ENCODE measurements around the gene PHB1. TPM values are rescaled to one million over a fixed set of nuclear protein-coding genes. Genes with fewer than 3 reads are reported as not detected.
"Not testable (repeated sequence)": the region's sequence is repeated elsewhere in the genome, so short reads cannot be mapped to it uniquely, and the experiment has no call there.

PHB1 gene
- polyA plus RNA-seq, 3 donors from 2014 or later, result 166 to 274 (median 228) TPM

GRCh38 chr17:49389514-49390347 is 25.0 kb downstream of the PHB1 start:
- peaks cover 56 to 61% of the 10 kb centered on the region in 2 donors for H3K4me1 Mint-ChIP-seq
- not testable (repeated sequence) for H3K27me3 Mint-ChIP-seq (ENCODE audit: low read depth in 3 of 3); H3K9me3 Mint-ChIP-seq; H3K36me3 Mint-ChIP-seq
- DNase-seq, result peak; percentile 41 to 47 (median 42)
- peak overlapping the region; percentile 76 to 84 (median 83) for H3K4me3 Mint-ChIP-seq
- H3K27ac Mint-ChIP-seq, result peak overlapping the region; percentile 87 to 97 (median 93)

GRCh38 chr17:49388692-49389513 is 25.8 kb downstream of the PHB1 start:
- H3K27ac Mint-ChIP-seq, result peak overlapping the region; percentile 87 to 97 (median 92)
- H3K4me3 Mint-ChIP-seq, result peak overlapping the region; percentile 70 to 84 (median 75)
- no peaks in the 10 kb centered on the region for H3K9me3 Mint-ChIP-seq
- DNase-seq, result no peak
- H3K4me1 Mint-ChIP-seq, result peaks cover 51 to 57% of the 10 kb centered on the region in 2 donors
- H3K36me3 Mint-ChIP-seq, result peaks cover 0 to 3% (median 0%) of the 10 kb centered on the region in 3 donors
- peaks cover 2 to 8% (median 3%) of the 10 kb centered on the region in 3 donors for H3K27me3 Mint-ChIP-seq (ENCODE audit: low read depth in 3 of 3)

DNA sequence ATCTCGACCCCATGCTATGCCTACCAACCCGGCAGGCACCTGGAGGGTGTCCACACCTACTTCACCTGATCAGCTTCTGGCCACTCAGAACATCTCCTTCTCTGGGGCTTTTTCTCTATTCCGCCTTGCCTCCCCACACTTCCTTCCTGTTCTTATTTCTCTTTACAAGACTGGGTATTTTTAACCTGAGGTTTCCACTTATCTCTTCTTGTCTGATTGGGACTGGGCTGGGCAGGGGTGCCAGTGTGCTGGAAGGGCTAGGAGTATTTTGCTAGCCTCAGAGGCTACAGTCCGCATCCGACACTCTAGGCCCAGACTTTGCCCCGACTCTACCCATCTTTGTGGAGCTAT is 26.4 kb downstream of the PHB1 start:
- peaks cover 2 to 8% (median 3%) of the 10 kb centered on the region in 3 donors for H3K27me3 Mint-ChIP-seq (ENCODE audit: low read depth in 3 of 3)
- no peaks in the 10 kb centered on the region for H3K9me3 Mint-ChIP-seq
- peak overlapping the region; percentile 87 to 97 (median 92) for H3K27ac Mint-ChIP-seq
- peaks cover 47 to 51% of the 10 kb centered on the region in 2 donors for H3K4me1 Mint-ChIP-seq
- peak; percentile 24 to 58 (median 40) for DNase-seq
- H3K4me3 Mint-ChIP-seq, result peak overlapping the region; percentile 70 to 84 (median 75)
- H3K36me3 Mint-ChIP-seq, result peaks cover 0 to 3% (median 0%) of the 10 kb centered on the region in 3 donors

DNA sequence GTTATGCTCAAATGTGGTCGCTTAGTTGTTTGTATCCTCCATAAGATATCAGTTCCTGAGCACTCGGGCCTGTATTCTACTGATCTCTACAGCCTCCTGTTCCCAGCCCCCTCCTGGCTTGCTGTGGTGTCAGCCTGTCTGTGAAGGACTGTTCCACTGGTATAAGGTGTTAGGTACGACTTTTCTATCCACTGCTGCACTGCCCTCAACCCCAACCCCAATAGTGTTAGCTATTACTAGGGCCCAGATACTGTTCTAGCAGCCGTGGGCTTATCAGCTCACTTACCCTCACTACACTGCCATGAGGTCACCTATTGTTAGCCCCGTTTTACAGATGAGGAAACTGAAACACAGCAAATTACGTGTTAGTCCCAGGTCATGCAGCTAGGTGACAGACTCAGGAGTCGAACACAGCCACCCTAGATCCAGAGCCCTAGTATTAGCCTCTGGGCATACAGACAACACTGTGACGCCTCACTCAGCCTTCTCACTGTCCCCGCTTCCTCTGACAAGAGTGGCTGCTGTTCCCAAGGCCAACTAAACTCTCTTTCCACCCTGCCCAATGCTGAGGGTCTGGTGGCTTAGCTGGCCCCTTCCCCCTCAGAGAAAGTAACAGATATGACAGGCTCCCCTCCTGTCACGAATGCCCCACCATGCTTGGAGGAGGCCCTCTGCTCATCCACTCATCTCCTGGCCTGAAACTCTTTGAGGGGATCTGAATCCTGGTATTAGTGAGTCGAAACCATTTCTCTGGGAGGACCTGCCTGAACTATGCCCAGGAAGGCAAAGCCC is 27.0 kb downstream of the PHB1 start:
- Mint-ChIP-seq H3K4me3 (peak overlapping the region; percentile 70 to 84 (median 75)), H3K9me3 (no peaks in the 10 kb centered on the region), H3K27me3 (ENCODE audit: low read depth in 3 of 3) (peaks cover 2 to 8% (median 3%) of the 10 kb centered on the region in 3 donors), H3K4me1 (peaks cover 47 to 51% of the 10 kb centered on the region in 2 donors), H3K36me3 (peaks cover 0 to 3% (median 0%) of the 10 kb centered on the region in 3 donors), H3K27ac (peak overlapping the region; percentile 87 to 97 (median 92))
- peak; percentile 50 to 59 (median 53) for DNase-seq

DNA sequence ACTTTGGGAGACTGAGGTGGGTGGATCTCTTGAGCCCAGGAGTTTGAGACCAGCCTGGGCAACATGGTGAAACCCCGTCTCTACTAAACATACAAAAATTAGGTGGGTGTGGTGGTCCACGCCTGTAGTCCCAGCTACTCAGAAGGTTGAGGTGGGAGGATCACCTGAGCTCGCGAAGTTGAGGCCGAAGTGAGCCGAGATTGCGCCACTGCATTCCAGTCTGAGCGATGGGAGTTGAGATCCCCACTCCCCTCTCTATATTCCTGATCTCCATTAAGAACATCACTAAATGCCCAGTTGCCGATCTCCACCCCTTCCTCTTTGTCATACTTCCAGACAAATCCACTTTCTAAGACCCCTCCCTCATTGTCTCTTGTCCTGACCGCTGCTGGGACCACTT is 28.3 kb downstream of the PHB1 start:
- H3K36me3 Mint-ChIP-seq, result peaks cover 0 to 3% (median 0%) of the 10 kb centered on the region in 3 donors
- H3K4me3 Mint-ChIP-seq, result no peak overlapping the region
- peak overlapping the region in 5 of 6 donors; percentile 9 to 92 (median 55) for H3K27ac Mint-ChIP-seq
- DNase-seq, result no peak
- H3K4me1 Mint-ChIP-seq, result peaks cover 45 to 49% of the 10 kb centered on the region in 2 donors
- H3K9me3 Mint-ChIP-seq, result no peaks in the 10 kb centered on the region
- H3K27me3 Mint-ChIP-seq (ENCODE audit: low read depth in 3 of 3), result peaks cover 2 to 6% (median 3%) of the 10 kb centered on the region in 3 donors

DNA sequence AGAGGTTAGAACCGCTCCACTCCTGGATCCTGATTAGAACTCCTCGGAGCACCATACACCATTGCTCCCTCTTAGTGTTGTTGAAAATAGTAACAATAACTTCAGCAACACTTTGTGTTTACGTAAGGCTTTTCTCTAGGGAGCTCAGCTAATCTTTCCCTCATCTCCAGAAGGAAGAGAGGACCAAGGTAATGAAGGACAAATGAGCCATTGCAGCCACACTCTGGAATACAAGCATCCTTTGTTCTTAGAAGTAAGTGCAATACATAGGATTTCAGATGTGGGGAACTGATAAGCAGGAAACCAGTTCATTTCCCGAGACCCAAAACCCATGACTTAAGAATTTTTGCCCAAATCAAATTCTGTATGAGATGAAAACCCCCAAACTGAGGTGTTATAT is 29.7 kb downstream of the PHB1 start:
- H3K27me3 Mint-ChIP-seq (ENCODE audit: low read depth in 3 of 3), result peaks cover 0 to 4% (median 3%) of the 10 kb centered on the region in 3 donors
- DNase-seq, result no peak
- peaks cover 0 to 8% (median 5%) of the 10 kb centered on the region in 3 donors for H3K36me3 Mint-ChIP-seq
- H3K27ac Mint-ChIP-seq, result no peak overlapping the region
- peaks cover 31 to 35% of the 10 kb centered on the region in 2 donors for H3K4me1 Mint-ChIP-seq
- no peaks in the 10 kb centered on the region for H3K9me3 Mint-ChIP-seq
- H3K4me3 Mint-ChIP-seq, result no peak overlapping the region

DNA sequence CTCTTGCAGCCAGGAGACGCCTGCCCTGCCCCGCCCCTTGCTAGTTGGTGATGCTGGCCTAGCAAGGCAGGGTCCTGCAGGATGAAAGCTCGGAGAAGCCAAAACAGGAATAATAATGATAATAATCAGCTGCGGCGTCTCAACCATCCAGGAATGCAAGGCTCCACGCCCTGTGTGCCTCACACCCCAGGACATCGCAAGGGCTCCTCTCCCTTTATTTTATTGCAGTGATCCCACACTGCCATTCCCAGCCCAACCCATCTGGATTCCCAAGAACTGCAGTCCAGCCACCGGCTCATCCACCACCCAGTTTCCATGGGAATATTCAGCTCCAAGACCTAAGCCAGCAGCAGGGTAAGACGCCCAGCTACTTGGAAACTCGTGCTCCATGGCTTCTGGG is 31.6 kb downstream of the PHB1 start:
- Mint-ChIP-seq H3K9me3 (no peaks in the 10 kb centered on the region), H3K27me3 (ENCODE audit: low read depth in 3 of 3) (peaks cover 0 to 3% (median 3%) of the 10 kb centered on the region in 3 donors), H3K4me1 (peaks cover 12 to 16% of the 10 kb centered on the region in 2 donors), H3K36me3 (peaks cover 8 to 22% (median 18%) of the 10 kb centered on the region in 3 donors), H3K27ac (no peak overlapping the region), H3K4me3 (no peak overlapping the region)
- no peak for DNase-seq

GRCh38 chr17:49382556-49382955 is 32.1 kb downstream of the PHB1 start:
- Mint-ChIP-seq H3K36me3 (peaks cover 8 to 25% (median 18%) of the 10 kb centered on the region in 3 donors), H3K4me3 (no peak overlapping the region), H3K27ac (no peak overlapping the region), H3K9me3 (no peaks in the 10 kb centered on the region), H3K27me3 (ENCODE audit: low read depth in 3 of 3) (peaks cover 0 to 3% (median 3%) of the 10 kb centered on the region in 3 donors), H3K4me1 (peaks cover 7 to 11% of the 10 kb centered on the region in 2 donors)
- DNase-seq, result no peak

DNA sequence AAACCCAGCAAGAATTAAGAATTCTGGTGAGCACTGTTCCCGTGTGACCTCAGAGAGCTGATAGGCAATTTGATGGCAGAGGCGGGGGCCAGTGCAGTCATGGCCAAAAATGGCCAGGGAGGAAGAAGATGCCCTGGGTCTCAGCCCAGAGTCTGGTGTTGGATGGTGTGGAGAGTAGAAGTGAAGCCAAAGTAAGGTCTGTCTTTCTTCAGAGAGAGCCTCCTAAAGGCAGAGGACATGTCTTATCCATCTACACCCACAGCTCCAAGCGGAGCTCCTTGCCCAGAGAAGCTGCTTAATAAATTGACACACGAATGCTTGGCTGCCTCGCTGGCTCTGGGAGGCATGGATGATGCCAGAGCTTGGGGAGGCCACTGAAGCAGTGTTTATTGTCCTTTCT is 32.9 kb downstream of the PHB1 start:
- H3K4me3 Mint-ChIP-seq, result no peak overlapping the region
- peak overlapping the region in 1 of 6 donors; percentile 61 for H3K27ac Mint-ChIP-seq
- H3K27me3 Mint-ChIP-seq (ENCODE audit: low read depth in 3 of 3), result peaks cover 0 to 3% (median 0%) of the 10 kb centered on the region in 3 donors
- DNase-seq, result no peak
- H3K9me3 Mint-ChIP-seq, result no peaks in the 10 kb centered on the region
- H3K4me1 Mint-ChIP-seq, result peaks cover 0 to 4% of the 10 kb centered on the region in 2 donors
- peaks cover 8 to 25% (median 21%) of the 10 kb centered on the region in 3 donors for H3K36me3 Mint-ChIP-seq

DNA sequence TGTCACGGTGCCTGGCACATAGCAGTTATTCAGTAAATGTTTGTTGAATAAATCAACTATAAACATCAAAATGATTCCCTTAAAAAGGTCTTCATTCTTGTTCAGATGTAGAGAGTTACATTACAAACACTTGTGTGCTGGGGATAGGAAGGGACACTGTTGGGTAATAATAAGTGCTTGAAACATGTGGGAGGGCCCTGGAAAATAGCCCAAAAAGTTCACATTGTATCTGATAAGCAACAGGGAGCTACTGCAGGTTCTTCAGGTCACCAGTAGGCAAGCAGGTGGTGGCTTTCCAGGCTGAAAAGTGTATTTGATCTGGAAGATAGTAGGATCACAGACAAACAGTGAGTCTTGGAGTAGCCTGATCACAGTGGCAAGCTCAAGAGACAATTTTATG is 33.6 kb downstream of the PHB1 start:
- Mint-ChIP-seq H3K9me3 (no peaks in the 10 kb centered on the region), H3K36me3 (peaks cover 8 to 27% (median 22%) of the 10 kb centered on the region in 3 donors), H3K27ac (peak overlapping the region in 2 of 6 donors; percentile 7 to 12), H3K27me3 (ENCODE audit: low read depth in 3 of 3) (peaks cover 0 to 3% (median 0%) of the 10 kb centered on the region in 3 donors), H3K4me1 (peaks cover 0 to 2% of the 10 kb centered on the region in 2 donors), H3K4me3 (no peak overlapping the region)
- DNase-seq, result no peak

DNA sequence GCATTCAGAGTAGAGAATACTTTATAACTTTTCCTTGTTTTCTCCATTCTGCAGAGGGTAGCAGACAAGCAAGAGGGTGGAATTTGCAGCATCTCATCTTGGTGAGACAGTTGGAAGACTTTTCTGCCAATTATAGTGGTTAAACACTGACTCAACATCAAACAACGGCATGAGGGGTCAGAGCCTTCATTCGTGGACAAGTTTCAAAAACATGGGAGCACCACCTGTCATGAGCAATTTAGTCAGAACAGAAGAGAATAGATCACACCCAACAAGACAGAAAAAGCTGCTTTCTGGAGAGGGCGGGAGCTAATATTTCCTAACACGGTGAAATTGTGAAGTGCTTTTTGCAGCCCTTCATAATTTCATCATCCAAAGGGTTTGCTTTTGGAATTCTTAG is 34.8 kb downstream of the PHB1 start:
- peaks cover 8 to 30% (median 22%) of the 10 kb centered on the region in 3 donors for H3K36me3 Mint-ChIP-seq
- H3K27ac Mint-ChIP-seq, result no peak overlapping the region
- no peaks in the 10 kb centered on the region for H3K9me3 Mint-ChIP-seq
- DNase-seq, result no peak
- no peaks in the 10 kb centered on the region for H3K4me1 Mint-ChIP-seq
- H3K27me3 Mint-ChIP-seq (ENCODE audit: low read depth in 3 of 3), result peaks cover 0 to 3% (median 0%) of the 10 kb centered on the region in 3 donors
- H3K4me3 Mint-ChIP-seq, result no peak overlapping the region

GRCh38 chr17:49378311-49378710 is 36.4 kb downstream of the PHB1 start:
- Mint-ChIP-seq H3K9me3 (no peaks in the 10 kb centered on the region), H3K4me3 (no peak overlapping the region), H3K27me3 (ENCODE audit: low read depth in 3 of 3) (peaks cover 0 to 3% (median 0%) of the 10 kb centered on the region in 3 donors), H3K4me1 (no peaks in the 10 kb centered on the region), H3K36me3 (peaks cover 8 to 35% (median 22%) of the 10 kb centered on the region in 3 donors), H3K27ac (no peak overlapping the region)
- DNase-seq, result no peak

DNA sequence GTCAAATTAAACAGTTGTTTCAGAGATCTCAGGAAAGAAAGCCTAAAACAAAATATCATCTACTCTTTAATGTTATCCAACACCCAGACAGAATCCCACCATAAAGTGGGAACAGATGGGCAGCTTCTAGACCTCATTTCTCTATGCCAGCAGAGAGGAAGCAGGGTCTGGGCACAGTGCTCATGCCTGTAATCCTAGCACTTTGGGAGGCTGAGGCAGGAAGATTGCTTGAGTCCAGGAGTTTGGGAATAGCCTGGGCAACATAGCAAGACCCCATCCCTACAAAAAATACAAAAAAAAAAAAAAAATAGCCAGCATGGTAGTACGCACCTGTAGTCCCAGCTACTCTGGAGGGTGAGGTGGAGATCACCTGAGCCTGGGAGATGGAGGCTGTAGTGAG is 39.1 kb downstream of the PHB1 start:
- no peaks in the 10 kb centered on the region for H3K4me1 Mint-ChIP-seq
- peaks cover 0 to 1% (median 0%) of the 10 kb centered on the region in 3 donors for H3K27me3 Mint-ChIP-seq (ENCODE audit: low read depth in 3 of 3)
- peaks cover 8 to 32% (median 21%) of the 10 kb centered on the region in 3 donors for H3K36me3 Mint-ChIP-seq
- no peak overlapping the region for H3K4me3 Mint-ChIP-seq
- H3K27ac Mint-ChIP-seq, result no peak overlapping the region
- no peak for DNase-seq
- H3K9me3 Mint-ChIP-seq, result no peaks in the 10 kb centered on the region
